MM.1S (cell line): ENCODE data around the gene GAS7.

Source experiments
- DNase-seq: peaks from one replicate; pipeline ENCODE4 v3.0.0-alpha.2; 2015
- H2AFZ ChIP-seq: fragments of 300-600 bp; sonication (generic); 2 replicates; pipeline ENCODE4 v1.6.0; 2016; ENCODE audit warnings: antibody characterized with exemption, low read length
- H3F3A ChIP-seq: fragments of 300-600 bp; sonication (generic); 2 replicates; pipeline ENCODE4 v1.6.1; 2016; ENCODE audit warnings: mild to moderate bottlenecking, antibody characterized with exemption, low read length, moderate library complexity, mixed read lengths; ENCODE audit not compliant: insufficient read depth
- H3K27ac ChIP-seq: fragments of 300-600 bp; sonication (generic); 2 replicates; pipeline ENCODE4 v1.5.1; 2016; ENCODE audit warnings: mild to moderate bottlenecking, low read length
- H3K27me3 ChIP-seq: fragments of 300-600 bp; sonication (generic); replicated peaks from 2 replicates; pipeline ENCODE4 v1.6.0; 2016; ENCODE audit warnings: low read length; ENCODE audit not compliant: insufficient read depth
- H3K36me3 ChIP-seq: fragments of 300-600 bp; sonication (generic); replicated peaks from 2 replicates; pipeline ENCODE4 v1.6.1; 2016; ENCODE audit warnings: mild to moderate bottlenecking, low read length, mixed read lengths; ENCODE audit not compliant: insufficient read depth
- H3K4me1 ChIP-seq: fragments of 300-600 bp; sonication (generic); 2 replicates; pipeline ENCODE4 v1.6.1; 2016; ENCODE audit warnings: low read length, mixed read lengths
- H3K4me2 ChIP-seq: fragments of 300-600 bp; sonication (generic); 2 replicates; pipeline ENCODE4 v1.6.0; 2016; ENCODE audit warnings: low read depth, low read length
- H3K4me3 ChIP-seq: fragments of 300-600 bp; sonication (generic); 2 replicates; pipeline ENCODE4 v1.5.1; 2016; ENCODE audit warnings: low read length, mixed read lengths
- H3K79me2 ChIP-seq: fragments of 300-600 bp; sonication (generic); 2 replicates; pipeline ENCODE4 v1.6.1; 2016; ENCODE audit warnings: mixed run types, low read length, mixed read lengths
- H3K9ac ChIP-seq: fragments of 300-600 bp; sonication (generic); 2 replicates; pipeline ENCODE4 v1.6.1; 2016; ENCODE audit warnings: low read length, mixed read lengths
- H3K9me2 ChIP-seq: fragments of 300-600 bp; sonication (generic); replicated peaks from 2 replicates; pipeline ENCODE4 v1.6.1; 2016; ENCODE audit warnings: mild to moderate bottlenecking, low read length, mixed read lengths; ENCODE audit not compliant: insufficient read depth
- H3K9me3 ChIP-seq: fragments of 300-600 bp; sonication (generic); replicated peaks from 2 replicates; pipeline ENCODE4 v1.6.1; 2016; ENCODE audit warnings: mild to moderate bottlenecking, low read length, mixed read lengths; ENCODE audit not compliant: insufficient read depth
- H4K20me1 ChIP-seq: fragments of 300-600 bp; sonication (generic); 2 replicates; pipeline ENCODE4 v1.6.1; 2016; ENCODE audit warnings: mild to moderate bottlenecking, low read length, moderate library complexity, mixed read lengths; ENCODE audit not compliant: insufficient read depth
- EZH2 ChIP-seq: fragments of 300-600 bp; sonication (generic); optimal IDR thresholded peaks from 2 replicates; pipeline ENCODE3; 2017; ENCODE audit warnings: low read depth, mild to moderate bottlenecking, antibody characterized with exemption, low read length, mixed read lengths
- EZH2phosphoT487 ChIP-seq: fragments of 300-600 bp; sonication (generic); IDR thresholded peaks from 2 replicates; pipeline ENCODE4 v1.6.1; 2018; ENCODE audit warnings: antibody characterized with exemption, low read length
- TF ChIP-seq, protein P1 (sequence below): fragments of 300-600 bp; sonication (generic); IDR thresholded peaks from 2 replicates; pipeline ENCODE4 v1.5.1; 2016; ENCODE audit warnings: antibody characterized with exemption, low read length, mixed read lengths

GAS7 gene

DNA sequence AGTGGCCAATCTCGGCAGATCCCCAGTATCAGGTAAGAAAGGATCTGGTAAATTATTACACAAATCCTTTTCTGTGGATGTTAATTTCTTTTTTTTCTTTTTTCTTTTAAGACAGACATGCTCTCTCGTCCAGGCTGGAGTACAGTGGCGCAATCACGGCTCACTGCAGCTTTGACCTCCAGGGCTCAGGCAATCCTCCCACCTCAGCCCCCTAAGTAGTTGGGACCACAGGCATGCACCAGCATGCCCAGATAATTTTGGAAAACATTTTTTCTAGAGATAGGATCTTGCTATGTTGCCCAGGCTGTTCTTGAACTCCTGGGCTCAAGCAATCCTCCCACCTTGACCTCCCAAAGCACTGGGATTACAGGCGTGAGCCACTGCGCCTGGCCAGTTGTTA, 54.0 kb downstream of the GAS7 start:
- no peak overlapping the region for H3K4me3 ChIP-seq
- H3K27me3 ChIP-seq, result peaks cover 11% of the 10 kb centered on the region; the same call in 1 of the 2 replicates
- no peak overlapping the region for H2AFZ ChIP-seq
- TF ChIP-seq, protein P1, sequence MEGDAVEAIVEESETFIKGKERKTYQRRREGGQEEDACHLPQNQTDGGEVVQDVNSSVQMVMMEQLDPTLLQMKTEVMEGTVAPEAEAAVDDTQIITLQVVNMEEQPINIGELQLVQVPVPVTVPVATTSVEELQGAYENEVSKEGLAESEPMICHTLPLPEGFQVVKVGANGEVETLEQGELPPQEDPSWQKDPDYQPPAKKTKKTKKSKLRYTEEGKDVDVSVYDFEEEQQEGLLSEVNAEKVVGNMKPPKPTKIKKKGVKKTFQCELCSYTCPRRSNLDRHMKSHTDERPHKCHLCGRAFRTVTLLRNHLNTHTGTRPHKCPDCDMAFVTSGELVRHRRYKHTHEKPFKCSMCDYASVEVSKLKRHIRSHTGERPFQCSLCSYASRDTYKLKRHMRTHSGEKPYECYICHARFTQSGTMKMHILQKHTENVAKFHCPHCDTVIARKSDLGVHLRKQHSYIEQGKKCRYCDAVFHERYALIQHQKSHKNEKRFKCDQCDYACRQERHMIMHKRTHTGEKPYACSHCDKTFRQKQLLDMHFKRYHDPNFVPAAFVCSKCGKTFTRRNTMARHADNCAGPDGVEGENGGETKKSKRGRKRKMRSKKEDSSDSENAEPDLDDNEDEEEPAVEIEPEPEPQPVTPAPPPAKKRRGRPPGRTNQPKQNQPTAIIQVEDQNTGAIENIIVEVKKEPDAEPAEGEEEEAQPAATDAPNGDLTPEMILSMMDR, result no peak
- no peak for TF ChIP-seq EZH2
- TF ChIP-seq EZH2phosphoT487, result no peak
- H4K20me1 ChIP-seq, result no peaks in the 10 kb centered on the region
- H3F3A ChIP-seq, result no peaks in the 10 kb centered on the region
- H3K36me3 ChIP-seq, result no peaks in the 10 kb centered on the region
- no peaks in the 10 kb centered on the region for H3K79me2 ChIP-seq
- H3K9ac ChIP-seq, result no peak overlapping the region
- H3K9me3 ChIP-seq, result no peaks in the 10 kb centered on the region
- H3K9me2 ChIP-seq, result no peaks in the 10 kb centered on the region
- H3K4me1 ChIP-seq, result no peaks in the 10 kb centered on the region
- no peak for DNase-seq
- no peak overlapping the region for H3K4me2 ChIP-seq
- H3K27ac ChIP-seq, result no peak overlapping the region

DNA sequence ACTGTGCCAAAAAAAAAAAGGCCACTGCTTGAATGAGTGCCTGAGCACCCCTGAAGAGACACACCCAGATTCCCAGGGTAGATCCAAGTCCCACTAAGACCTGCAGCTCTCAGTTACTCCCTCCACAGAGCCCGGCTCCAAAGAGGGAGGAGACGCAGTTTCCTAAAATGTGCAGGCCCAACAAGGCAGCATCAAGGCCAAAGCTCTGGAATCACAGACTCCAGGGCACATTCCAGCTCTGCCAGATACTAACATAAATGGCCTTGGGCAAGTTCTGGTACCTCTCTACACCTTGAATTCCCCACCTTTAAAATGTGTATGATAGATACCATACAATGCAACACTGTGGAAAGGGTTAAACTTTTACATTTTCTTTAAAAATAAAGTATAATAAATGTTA, 57.0 kb downstream of the GAS7 start:
- no peak for DNase-seq
- Histone ChIP-seq H3K9ac (no peak overlapping the region), H3K27ac (no peak overlapping the region), H3K36me3 (no peaks in the 10 kb centered on the region), H3K9me2 (no peaks in the 10 kb centered on the region), H3K4me3 (no peak overlapping the region), H4K20me1 (no peaks in the 10 kb centered on the region), H3K9me3 (no peaks in the 10 kb centered on the region), H3K4me2 (no peak overlapping the region), H3K27me3 (no peaks in the 10 kb centered on the region; the same call in 1 of the 2 replicates), H3K4me1 (no peaks in the 10 kb centered on the region), H3F3A (no peaks in the 10 kb centered on the region), H2AFZ (no peak overlapping the region), H3K79me2 (no peaks in the 10 kb centered on the region)
- TF ChIP-seq EZH2, result no peak
- no peak for TF ChIP-seq EZH2phosphoT487
- TF ChIP-seq, protein P1, result no peak

DNA sequence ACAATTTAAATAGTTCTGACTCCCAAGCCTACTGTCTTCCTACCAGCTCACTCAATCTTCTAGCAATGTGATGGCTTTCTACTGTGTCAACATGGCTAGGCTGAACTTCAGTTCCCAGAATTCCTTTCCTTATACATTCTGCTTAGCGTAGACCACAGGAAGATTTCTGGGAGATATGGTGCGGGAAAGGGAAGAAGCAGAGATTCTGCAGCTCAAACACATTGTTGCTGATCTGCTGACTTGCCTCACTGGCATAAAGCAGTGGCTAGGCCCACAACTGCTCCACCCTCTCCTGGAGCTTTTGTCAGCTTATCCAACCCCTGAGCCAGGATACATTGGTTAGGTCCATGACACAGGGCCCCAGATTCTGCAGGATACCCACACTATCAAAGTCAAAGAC, 58.8 kb downstream of the GAS7 start:
- Histone ChIP-seq H2AFZ (no peak overlapping the region), H3K9me3 (no peaks in the 10 kb centered on the region), H3K9me2 (no peaks in the 10 kb centered on the region), H3K4me3 (no peak overlapping the region), H3K79me2 (no peaks in the 10 kb centered on the region), H4K20me1 (no peaks in the 10 kb centered on the region), H3F3A (no peaks in the 10 kb centered on the region), H3K4me2 (no peak overlapping the region), H3K4me1 (no peaks in the 10 kb centered on the region), H3K27me3 (no peaks in the 10 kb centered on the region; the same call in 1 of the 2 replicates), H3K36me3 (no peaks in the 10 kb centered on the region), H3K9ac (no peak overlapping the region), H3K27ac (no peak overlapping the region)
- no peak for DNase-seq
- TF ChIP-seq EZH2phosphoT487, result no peak
- TF ChIP-seq, protein P1, result no peak
